GM12878 (cell line): ENCODE results near the gene UNK. TPM values are rescaled to one million over a fixed set of nuclear protein-coding genes. Genes with fewer than 3 reads are reported as not detected.

Experiments used
- ATAC-seq: fragments of 200-7000 bp; cut with Tn5 transposase; 3 replicates; pipeline ENCODE4 v1.9.1; 2020; ENCODE audit warnings: mild to moderate bottlenecking, moderate library complexity
- BruUV-seq: library from RNA; stranded (reverse); fragments of 400-500 nt; replicated peaks from 2 replicates; lab custom pipeline; 2021; lab: Mats Ljungman, UMichigan
- CTCF ChIA-PET: fragments of 300-600 bp; sonication (Branson Sonifier 250); formaldehyde crosslinking; extraction: SDS; loops from one replicate; lab custom pipeline; 2021; ENCODE audit warnings: inconsistent platforms; lab: Yijun Ruan, JAX
- POLR2A ChIA-PET: fragments of 350-600 bp; formaldehyde crosslinking; extraction: SDS; loops from one replicate; lab custom pipeline; 2021; ENCODE audit warnings: inconsistent platforms; lab: Charles Lee
- RAD21 ChIA-PET: fragments of 300-600 bp; sonication (Branson Sonifier 250); formaldehyde crosslinking; loops from one replicate; lab custom pipeline; 2023; ENCODE audit warnings: antibody characterized with exemption; ENCODE audit not compliant: unreplicated experiment; lab: Charles Lee
- SMC1A ChIA-PET: fragments of 300-600 bp; sonication (Branson Sonifier 250); formaldehyde crosslinking; loops from one replicate; lab custom pipeline; 2023; ENCODE audit not compliant: unreplicated experiment, uncharacterized antibody; lab: Charles Lee
- DNase-seq: peaks from one replicate; pipeline ENCODE4 v3.0.0-alpha.2; 2011; ENCODE audit warnings: low read depth, low spot score
- FAIRE-seq: peaks from 3 replicates; lab custom pipeline; 2011; peaks lifted over from hg19 to GRCh38; lab: Jason Lieb, UNC
- H2AFZ ChIP-seq: 2 replicates; pipeline ENCODE4 v1.6.0; 2011; ENCODE audit warnings: low read depth, low read length, control low read depth; ENCODE audit not compliant: control insufficient read depth
- H3K27ac ChIP-seq: 2 replicates; pipeline ENCODE4 v1.5.1; 2011; ENCODE audit warnings: control low read depth; ENCODE audit not compliant: control insufficient read depth, insufficient read depth
- H3K27me3 ChIP-seq, 2 experiments: replicated peaks in 1 of 2; 2 replicates each; pipeline versions ENCODE4 v1.6.0 to v1.6.1; 2011; ENCODE audit warnings: low read length in 1 of 2; ENCODE audit not compliant: control insufficient read depth in 2 of 2, insufficient read depth in 2 of 2
- H3K36me3 ChIP-seq, 2 experiments: 2 replicates each; pipeline ENCODE4 v1.5.1; 2011; ENCODE audit warnings: low read length in 1 of 2; ENCODE audit not compliant: control insufficient read depth in 2 of 2, insufficient read depth in 2 of 2
- H3K4me1 ChIP-seq: 2 replicates; pipeline ENCODE4 v1.6.1; 2011; ENCODE audit warnings: mild to moderate bottlenecking, low read length, moderate library complexity, mixed read lengths; ENCODE audit not compliant: control insufficient read depth, insufficient read depth
- H3K4me2 ChIP-seq: 2 replicates; pipeline ENCODE4 v1.6.0; 2011; ENCODE audit warnings: control low read depth; ENCODE audit not compliant: control insufficient read depth, insufficient read depth
- H3K4me3 ChIP-seq: fragments of 200-600 bp; sonication (generic); 2 replicates; pipeline ENCODE4 v1.5.1; 2016
- H3K79me2 ChIP-seq: 2 replicates; pipeline ENCODE4 v1.6.0; 2011; ENCODE audit warnings: low read length; ENCODE audit not compliant: control insufficient read depth, insufficient read depth
- H3K9ac ChIP-seq: 2 replicates; pipeline ENCODE4 v1.8.0; 2011; ENCODE audit warnings: low read length, control low read depth, mixed read lengths; ENCODE audit not compliant: control insufficient read depth, insufficient read depth
- H3K9me3 ChIP-seq: replicated peaks from 3 replicates; pipeline ENCODE4 v1.5.1; 2011; ENCODE audit warnings: mild to moderate bottlenecking, low read length; ENCODE audit not compliant: control insufficient read depth, insufficient read depth
- H4K20me1 ChIP-seq: 2 replicates; pipeline ENCODE4 v1.6.0; 2011; ENCODE audit not compliant: control insufficient read depth, insufficient read depth
- BCL11A ChIP-seq: IDR thresholded peaks from 2 replicates; pipeline ENCODE4 v1.6.1; 2011; ENCODE audit warnings: low read depth, low read length
- CHD1 ChIP-seq: IDR thresholded peaks from 2 replicates; pipeline ENCODE4 v1.6.1; 2012; ENCODE audit warnings: low read depth, low read length, improper control_type of control experiment
- CREB1 ChIP-seq: IDR thresholded peaks from 2 replicates; pipeline ENCODE4 v1.6.1; 2012; ENCODE audit warnings: low read depth, mild to moderate bottlenecking, inconsistent platforms
- EP300 ChIP-seq, 2 experiments: fragments of 150-350 bp in 1 of 2; IDR thresholded peaks; 2 replicates each; pipeline ENCODE4 v1.6.1; 2011 to 2012; ENCODE audit warnings: low read depth in 2 of 2, low read length in 2 of 2, borderline replicate concordance in 1 of 2, improper control_type of control experiment in 1 of 2, inconsistent platforms in 1 of 2; ENCODE audit not compliant: control insufficient read depth in 1 of 2
- FOXM1 ChIP-seq: IDR thresholded peaks from 2 replicates; pipeline ENCODE4 v1.6.1; 2012; ENCODE audit warnings: low read depth, mild to moderate bottlenecking, inconsistent platforms, low read length, moderate library complexity
- HDGF ChIP-seq: fragments of 450-650 bp; IDR thresholded peaks from 2 replicates; pipeline ENCODE4 v1.6.1; 2016; ENCODE audit warnings: antibody characterized with exemption
- IKZF2 ChIP-seq, 2 experiments: fragments of 450-650 bp; IDR thresholded peaks; 2 replicates each; pipeline ENCODE4 v1.6.1; 2017; ENCODE audit warnings: mild to moderate bottlenecking in 2 of 2, moderate library complexity in 2 of 2
- IRF3 ChIP-seq: fragments of 450-650 bp; IDR thresholded peaks from 2 replicates; pipeline ENCODE4 v1.6.1; 2014; ENCODE audit warnings: mild to moderate bottlenecking
- MEF2B ChIP-seq: fragments of 450-650 bp; IDR thresholded peaks from 2 replicates; pipeline ENCODE4 v1.6.1; 2018; ENCODE audit warnings: mild to moderate bottlenecking, moderate library complexity; ENCODE audit not compliant: partially characterized antibody, poor library complexity, severe bottlenecking
- MYC ChIP-seq: IDR thresholded peaks from 2 replicates; pipeline ENCODE4 v1.6.1; 2011; ENCODE audit warnings: mild to moderate bottlenecking, low read length, moderate library complexity, inconsistent platforms; ENCODE audit not compliant: insufficient read depth, insufficient replicate concordance, insufficient read length, severe bottlenecking
- NR2F1 ChIP-seq: fragments of 450-650 bp; conservative IDR thresholded peaks from 2 replicates; pipeline ENCODE4 v1.6.1; 2017; ENCODE audit warnings: mild to moderate bottlenecking
- RBBP5 ChIP-seq: fragments of 200-600 bp; sonication (generic); conservative IDR thresholded peaks from 2 replicates; pipeline ENCODE4 v1.6.1; 2016
- RELA ChIP-seq: fragments of 450-650 bp; IDR thresholded peaks from 2 replicates; pipeline ENCODE4 v1.8.0; 2014; ENCODE audit warnings: borderline replicate concordance; ENCODE audit not compliant: partially characterized antibody
- SKIL ChIP-seq: fragments of 450-650 bp; IDR thresholded peaks from 2 replicates; pipeline ENCODE4 v1.6.1; 2017; ENCODE audit warnings: mild to moderate bottlenecking, low read depth, inconsistent platforms; ENCODE audit not compliant: poor library complexity, severe bottlenecking
- SMARCA5 ChIP-seq: fragments of 450-650 bp; IDR thresholded peaks from 2 replicates; pipeline ENCODE4 v1.6.1; 2017; ENCODE audit warnings: mild to moderate bottlenecking
- STAT1 ChIP-seq: fragments of 450-650 bp; conservative IDR thresholded peaks from 2 replicates; pipeline ENCODE4 v1.6.1; 2014; ENCODE audit warnings: antibody characterized with exemption, mild to moderate bottlenecking
- TBL1XR1 ChIP-seq: IDR thresholded peaks from 2 replicates; pipeline ENCODE4 v1.6.1; 2012; ENCODE audit warnings: low read depth, low read length, improper control_type of control experiment
- TCF12 ChIP-seq: IDR thresholded peaks from 2 replicates; pipeline ENCODE4 v1.6.1; 2011; ENCODE audit warnings: low read depth, mild to moderate bottlenecking, low read length
- ZBED1 ChIP-seq: IDR thresholded peaks from 2 replicates; pipeline ENCODE4 v1.6.1; 2016; ENCODE audit warnings: borderline replicate concordance
- WGBS: methylation state at CpG from one replicate; pipeline ENCODE4 v1.1.6; 2016; ENCODE audit warnings: low lambda C conversion rate; ENCODE audit not compliant: insufficient replicate concordance, insufficient coverage; ENCODE audit errors: missing lambda C conversion rate; 5-methylcytosine and 5-hydroxymethylcytosine counted together
- in situ Hi-C: fragments of 300-500 bp; cut with MboI; formaldehyde crosslinking; loops from 9 replicates; pipeline ENCODE4 v1.14.3; 2018; ENCODE audit warnings: mixed read lengths
- intact Hi-C: fragments of 100-400 bp; cut with micrococcal nuclease; formaldehyde crosslinking; loops from one replicate; pipeline ENCODE4 v1.14.2; 2022; ENCODE audit not compliant: unreplicated experiment
- polyA plus RNA-seq, 11 experiments: library from polyadenylated mRNA; depleted of rRNA in 4 of 11; unstranded in 6 of 11; stranded (reverse) in 5 of 11; fragments of >200 nt; fragmentation: Nextera tagmentation in 4 of 11; fragmentation: Illumina TruSeq in 1 of 11; extraction: Ambion mirVana in 4 of 11; extraction: Trizol in 1 of 11; gene quantifications; 1 replicate in 1 of 11; 2 replicates in 10 of 11; pipeline versions ENCODE4 v1.2.1 to v1.2.3, GENCODE V29; 2011 to 2016; ENCODE audit warnings: inconsistent platforms in 2 of 11, missing spikeins in 2 of 11, low read depth in 1 of 11
- total RNA-seq, 4 experiments: library from RNA; depleted of rRNA in 3 of 4; stranded (reverse); fragments of >200 nt in 3 of 4; fragmentation: Illumina TruSeq in 1 of 4; extraction: Trizol in 1 of 4; gene quantifications; 2 replicates each; pipeline versions ENCODE4 v1.2.1 to v1.2.3, GENCODE V29; 2013 to 2021
- TF ChIP-seq, protein P1 (sequence below): IDR thresholded peaks from 2 replicates; pipeline ENCODE4 v1.6.1; 2011; ENCODE audit warnings: mild to moderate bottlenecking, low read depth, low read length, moderate library complexity; ENCODE audit not compliant: insufficient replicate concordance

UNK gene
- total and polyA plus RNA-seq, 10 of the 15 experiments (the other 5 are each of a cell fraction or from before 2014, with no cell fraction given), result 8.9 to 34.5 (median 27.3) TPM

DNA sequence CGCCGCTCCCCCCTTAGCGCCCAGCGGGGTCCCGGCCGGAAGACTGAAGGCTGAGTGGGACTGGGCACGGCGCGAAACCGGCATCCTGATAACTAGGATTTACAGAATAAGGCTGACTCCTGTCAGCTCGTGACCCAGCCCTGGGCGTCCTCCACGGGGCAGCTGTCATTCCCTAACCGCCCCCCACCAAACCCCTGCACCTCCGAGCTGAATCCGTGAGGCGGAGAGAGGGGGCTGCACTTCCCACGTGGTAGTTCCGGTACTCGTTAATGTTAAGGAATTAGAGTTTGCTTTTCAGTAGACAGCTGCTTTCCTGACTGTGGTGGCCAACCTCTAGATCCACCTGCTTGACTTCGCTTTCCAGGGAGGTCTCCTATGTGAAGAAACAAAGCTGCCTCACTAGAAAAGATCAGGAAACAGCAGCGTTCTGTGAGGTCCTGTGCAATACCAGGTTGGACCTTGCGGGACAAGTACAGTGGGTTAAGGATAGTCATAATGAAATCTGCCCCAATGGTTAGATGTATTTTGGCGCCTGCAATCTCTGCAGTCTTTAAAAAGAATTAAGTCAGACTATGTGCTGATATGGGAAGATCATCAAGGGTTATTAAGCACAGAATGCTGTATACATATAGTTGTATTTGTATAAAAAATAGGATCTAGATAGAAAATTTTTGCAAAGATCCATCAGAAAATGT is 71.6 kb downstream of the UNK start:
- peak overlapping the region; percentile 78 for H2AFZ ChIP-seq
- SMC1A ChIA-PET, result interaction anchor here (0.7 to 3.6 kb wide), 11 partner anchors 9 to 80 kb away, joined by 3 to 11 read pairs (median 4); partner anchors contain the start of gene TRIM65
- CTCF ChIA-PET, result interaction anchor here (0.6 to 9.4 kb wide), 22 partner anchors 9 to 428 kb away, joined by 3 to 117 read pairs (median 4); partner anchors contain the start of genes GALK1, MRPL38, TRIM47 and TRIM65
- no peaks in the 10 kb centered on the region for H3K27me3 ChIP-seq
- intact Hi-C loops (loop anchor here (5.0 kb wide), 1 partner anchor 41 kb away; the partner anchor contains the start of gene TRIM65), in situ Hi-C loops (no loop called here)
- under 1% methylated on average over 24 of the region's 24 CpGs for WGBS
- RAD21 ChIA-PET, result interaction anchor here (0.7 to 3.2 kb wide), 12 partner anchors 11 to 106 kb away, joined by 3 to 32 read pairs (median 6); partner anchors contain the start of genes TRIM47, TRIM65, UNC13D and UNK
- peaks cover 18% of the 10 kb centered on the region for H3K79me2 ChIP-seq
- DNase-seq, result no peak
- FAIRE-seq, result no peak
- H3K4me1 ChIP-seq, result peaks cover 23% of the 10 kb centered on the region
- H3K9me3 ChIP-seq, result no peaks in the 10 kb centered on the region
- peak overlapping the region; percentile 95 for H3K4me2 ChIP-seq
- H3K9ac ChIP-seq, result peak overlapping the region; percentile 96
- peak; percentile 63 for ATAC-seq
- no peaks in the 10 kb centered on the region for H4K20me1 ChIP-seq
- H3K27ac ChIP-seq, result peak overlapping the region; percentile 93
- POLR2A ChIA-PET, result interaction anchor here (0.5 to 5.8 kb wide), 19 partner anchors 9 to 145 kb away, joined by 3 to 42 read pairs (median 7); partner anchors contain the start of genes GALK1, TRIM65, UNC13D and UNK
- peak overlapping the region; percentile 79 for H3K4me3 ChIP-seq
- no TSS peak for BruUV-seq
- peaks cover 2% of the 10 kb centered on the region in 2 experiments; a peak in 2 of 4 replicates for H3K36me3 ChIP-seq
- no peak for TF ChIP-seq BCL11A
- TF ChIP-seq CREB1, result no peak
- TF ChIP-seq SKIL, result no peak
- no peak for TF ChIP-seq EP300 (IDR thresholded peaks at IDR 0.05; ENCODE audit: borderline replicate concordance in 1 of 2, control insufficient read depth in 1 of 2, low read depth in 2 of 2, low read length in 2 of 2)
- no peak for TF ChIP-seq FOXM1
- TF ChIP-seq MYC, result no peak
- TF ChIP-seq, protein P1, sequence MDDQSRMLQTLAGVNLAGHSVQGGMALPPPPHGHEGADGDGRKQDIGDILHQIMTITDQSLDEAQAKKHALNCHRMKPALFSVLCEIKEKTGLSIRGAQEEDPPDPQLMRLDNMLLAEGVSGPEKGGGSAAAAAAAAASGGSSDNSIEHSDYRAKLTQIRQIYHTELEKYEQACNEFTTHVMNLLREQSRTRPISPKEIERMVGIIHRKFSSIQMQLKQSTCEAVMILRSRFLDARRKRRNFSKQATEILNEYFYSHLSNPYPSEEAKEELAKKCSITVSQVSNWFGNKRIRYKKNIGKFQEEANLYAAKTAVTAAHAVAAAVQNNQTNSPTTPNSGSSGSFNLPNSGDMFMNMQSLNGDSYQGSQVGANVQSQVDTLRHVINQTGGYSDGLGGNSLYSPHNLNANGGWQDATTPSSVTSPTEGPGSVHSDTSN, result no peak
- no peak for TF ChIP-seq NR2F1
- no peak for TF ChIP-seq HDGF
- TF ChIP-seq IRF3, result no peak
- no peak for TF ChIP-seq TBL1XR1
- peak; percentile 9 for TF ChIP-seq MEF2B
- no peak for TF ChIP-seq STAT1
- no peak for TF ChIP-seq RBBP5
- TF ChIP-seq SMARCA5, result 0 out of 2 replicates have a peak, but pooled peaks have one; percentile 58
- no peak for TF ChIP-seq RELA
- no peak for TF ChIP-seq TCF12
- peak; percentile 37 to 63; a peak in 2 of 4 replicates for TF ChIP-seq IKZF2 (IDR thresholded peaks at IDR 0.05)
- TF ChIP-seq ZBED1, result no peak
- TF ChIP-seq CHD1, result no peak
